Type B pancreatic cell (in vitro differentiated cells): ENCODE results near the gene SAXO1. TPM values are rescaled to one million over a fixed set of nuclear protein-coding genes. Genes with fewer than 3 reads are reported as not detected.
A peak's percentile ranks its signal among the peaks of the same experiment; 100 is the strongest.

Source experiments
- DNase-seq: peaks from one replicate; pipeline ENCODE4 v3.0.0; 2021; ENCODE audit warnings: mixed read lengths; ENCODE audit not compliant: unreplicated experiment; ENCODE audit errors: extremely low spot score
- H3K27ac Mint-ChIP-seq: 2 replicates; pipeline ENCODE4 v1.8.0; 2021; ENCODE audit warnings: mild to moderate bottlenecking, mixed read lengths
- H3K27me3 Mint-ChIP-seq: 2 replicates; pipeline ENCODE4 v1.8.0; 2021; ENCODE audit warnings: mixed read lengths
- H3K36me3 Mint-ChIP-seq: 2 replicates; pipeline ENCODE4 v1.8.0; 2021; ENCODE audit warnings: mixed read lengths
- H3K4me1 Mint-ChIP-seq: one replicate; pipeline ENCODE4 v1.8.0; 2021; ENCODE audit warnings: mixed read lengths; ENCODE audit not compliant: unreplicated experiment
- H3K4me3 Mint-ChIP-seq: 2 replicates; pipeline ENCODE4 v1.8.0; 2021; ENCODE audit warnings: mild to moderate bottlenecking, mixed read lengths
- H3K9me3 Mint-ChIP-seq: 2 replicates; pipeline ENCODE4 v1.8.0; 2021; ENCODE audit warnings: mixed read lengths
- total RNA-seq: library from RNA; stranded (reverse); gene quantifications from 2 replicates; pipeline ENCODE4 v1.2.1, GENCODE V29; 2021; ENCODE audit warnings: low replicate concordance
- TF ChIP-seq, protein P1 (sequence below): fragments of 200-600 bp; sonication (generic); conservative IDR thresholded peaks from 2 replicates; pipeline ENCODE4 v1.5.0; 2021; ENCODE audit warnings: antibody characterized with exemption, mild to moderate bottlenecking

Gene SAXO1
- total RNA-seq, 1 donor from 2014 or later: not detected

DNA sequence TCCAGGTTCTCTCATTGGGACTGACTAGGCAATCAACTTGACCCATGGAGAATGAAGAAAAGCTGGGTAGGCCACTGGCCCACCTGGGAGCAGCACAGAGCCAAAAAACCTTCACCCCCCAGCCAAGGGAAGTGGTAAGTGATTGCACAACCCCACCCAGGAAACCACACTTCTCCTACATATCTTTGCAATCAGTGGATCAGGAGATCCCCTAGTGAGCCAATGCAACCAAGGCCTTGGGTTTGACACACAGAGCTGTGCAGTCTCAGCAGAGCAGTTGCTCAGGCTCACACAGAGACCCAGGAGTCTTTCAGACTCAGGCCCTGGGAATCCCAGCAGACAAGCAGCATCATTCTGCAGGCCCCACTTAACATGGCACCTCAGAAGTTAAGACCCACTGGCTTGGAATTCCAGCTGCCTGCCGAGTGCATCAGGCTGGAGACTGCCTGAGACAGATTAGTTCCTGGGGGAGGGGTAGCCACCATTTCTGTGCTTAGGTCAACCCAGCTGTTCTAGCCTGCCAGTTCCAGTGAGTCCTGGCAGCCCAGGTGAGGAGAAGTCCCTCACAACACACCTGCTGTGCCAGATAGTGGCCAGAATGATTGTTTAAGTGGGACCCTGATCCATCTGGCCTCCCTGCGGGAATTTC lies 136.4 kb downstream of the SAXO1 start:
- Mint-ChIP-seq H3K36me3 (peaks cover 33% of the 10 kb centered on the region), H3K9me3 (peaks cover 33% of the 10 kb centered on the region), H3K27me3 (no peaks in the 10 kb centered on the region), H3K4me3 (no peak overlapping the region), H3K27ac (no peak overlapping the region), H3K4me1 (peaks cover 7% of the 10 kb centered on the region)
- TF ChIP-seq, protein P1, sequence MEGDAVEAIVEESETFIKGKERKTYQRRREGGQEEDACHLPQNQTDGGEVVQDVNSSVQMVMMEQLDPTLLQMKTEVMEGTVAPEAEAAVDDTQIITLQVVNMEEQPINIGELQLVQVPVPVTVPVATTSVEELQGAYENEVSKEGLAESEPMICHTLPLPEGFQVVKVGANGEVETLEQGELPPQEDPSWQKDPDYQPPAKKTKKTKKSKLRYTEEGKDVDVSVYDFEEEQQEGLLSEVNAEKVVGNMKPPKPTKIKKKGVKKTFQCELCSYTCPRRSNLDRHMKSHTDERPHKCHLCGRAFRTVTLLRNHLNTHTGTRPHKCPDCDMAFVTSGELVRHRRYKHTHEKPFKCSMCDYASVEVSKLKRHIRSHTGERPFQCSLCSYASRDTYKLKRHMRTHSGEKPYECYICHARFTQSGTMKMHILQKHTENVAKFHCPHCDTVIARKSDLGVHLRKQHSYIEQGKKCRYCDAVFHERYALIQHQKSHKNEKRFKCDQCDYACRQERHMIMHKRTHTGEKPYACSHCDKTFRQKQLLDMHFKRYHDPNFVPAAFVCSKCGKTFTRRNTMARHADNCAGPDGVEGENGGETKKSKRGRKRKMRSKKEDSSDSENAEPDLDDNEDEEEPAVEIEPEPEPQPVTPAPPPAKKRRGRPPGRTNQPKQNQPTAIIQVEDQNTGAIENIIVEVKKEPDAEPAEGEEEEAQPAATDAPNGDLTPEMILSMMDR: no peak
- no peak for DNase-seq

DNA sequence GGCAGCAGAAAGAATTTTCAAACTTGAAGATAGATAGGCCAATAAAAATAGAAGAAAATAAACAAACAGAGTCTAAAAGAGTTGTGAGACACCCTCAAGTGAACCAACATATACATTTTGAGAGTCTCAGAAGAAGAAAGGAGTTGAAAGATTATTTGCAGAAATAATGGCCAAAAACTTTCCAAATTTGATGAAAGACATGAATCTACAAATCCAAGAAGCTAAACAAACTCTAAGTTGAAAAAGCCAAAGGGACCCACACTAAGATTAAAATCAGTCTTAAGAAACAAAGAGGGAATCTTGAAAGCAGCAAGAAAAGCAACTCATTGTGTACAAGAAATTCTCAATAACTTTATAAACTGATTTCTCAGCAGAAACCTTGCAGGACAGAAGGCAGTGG lies 137.0 kb downstream of the SAXO1 start:
- H3K4me3 Mint-ChIP-seq: no peak overlapping the region
- H3K27me3 Mint-ChIP-seq: no peaks in the 10 kb centered on the region
- H3K27ac Mint-ChIP-seq: no peak overlapping the region
- peaks cover 34% of the 10 kb centered on the region for H3K36me3 Mint-ChIP-seq
- TF ChIP-seq, protein P1: no peak
- peaks cover 7% of the 10 kb centered on the region for H3K4me1 Mint-ChIP-seq
- no peak for DNase-seq
- H3K9me3 Mint-ChIP-seq: peaks cover 33% of the 10 kb centered on the region

DNA sequence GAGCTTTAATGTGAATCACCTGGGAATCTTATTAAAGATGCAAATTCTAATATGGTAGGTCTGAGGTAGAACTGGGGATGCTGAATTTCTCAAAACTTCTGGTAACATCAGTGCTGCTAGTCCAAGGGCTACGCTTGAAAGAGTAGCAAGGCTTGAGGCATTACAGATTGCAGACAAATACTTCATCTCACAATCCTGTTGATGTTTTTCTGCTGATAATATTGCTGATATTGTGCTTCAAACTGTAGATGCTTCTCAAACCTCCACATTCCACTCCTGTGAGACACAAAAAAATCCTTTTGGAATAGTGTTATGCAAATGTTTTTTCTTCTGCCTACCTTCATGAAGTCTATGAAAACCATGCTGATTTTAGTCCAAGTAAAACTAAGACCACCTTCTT lies 139.5 kb downstream of the SAXO1 start:
- H3K4me1 Mint-ChIP-seq: peaks cover 25% of the 10 kb centered on the region
- H3K9me3 Mint-ChIP-seq: peaks cover 27% of the 10 kb centered on the region
- no peaks in the 10 kb centered on the region for H3K27me3 Mint-ChIP-seq
- no peak for DNase-seq
- H3K36me3 Mint-ChIP-seq: peaks cover 37% of the 10 kb centered on the region
- H3K27ac Mint-ChIP-seq: no peak overlapping the region
- TF ChIP-seq, protein P1: no peak
- no peak overlapping the region for H3K4me3 Mint-ChIP-seq

DNA sequence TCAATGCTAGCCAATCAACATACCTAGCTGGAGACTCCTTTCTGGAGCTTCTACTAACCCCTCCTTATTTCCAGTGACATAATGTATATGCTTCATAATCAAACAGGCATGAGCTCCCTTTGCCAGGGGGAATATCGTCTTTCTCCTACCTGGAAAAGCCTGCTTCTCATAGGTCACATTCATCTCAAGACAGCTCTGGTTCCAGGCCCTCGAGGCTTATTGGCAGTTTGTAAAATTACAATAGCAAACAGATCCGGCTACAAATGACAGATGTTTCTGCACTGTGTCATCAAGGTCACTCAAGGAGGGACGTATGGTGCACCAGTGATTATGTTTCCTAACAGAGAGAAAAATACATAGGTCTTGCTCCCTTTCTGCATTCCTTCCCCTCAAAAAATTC lies 140.0 kb downstream of the SAXO1 start:
- peaks cover 23% of the 10 kb centered on the region for H3K9me3 Mint-ChIP-seq
- H3K27ac Mint-ChIP-seq: peak overlapping the region; percentile 62

DNA sequence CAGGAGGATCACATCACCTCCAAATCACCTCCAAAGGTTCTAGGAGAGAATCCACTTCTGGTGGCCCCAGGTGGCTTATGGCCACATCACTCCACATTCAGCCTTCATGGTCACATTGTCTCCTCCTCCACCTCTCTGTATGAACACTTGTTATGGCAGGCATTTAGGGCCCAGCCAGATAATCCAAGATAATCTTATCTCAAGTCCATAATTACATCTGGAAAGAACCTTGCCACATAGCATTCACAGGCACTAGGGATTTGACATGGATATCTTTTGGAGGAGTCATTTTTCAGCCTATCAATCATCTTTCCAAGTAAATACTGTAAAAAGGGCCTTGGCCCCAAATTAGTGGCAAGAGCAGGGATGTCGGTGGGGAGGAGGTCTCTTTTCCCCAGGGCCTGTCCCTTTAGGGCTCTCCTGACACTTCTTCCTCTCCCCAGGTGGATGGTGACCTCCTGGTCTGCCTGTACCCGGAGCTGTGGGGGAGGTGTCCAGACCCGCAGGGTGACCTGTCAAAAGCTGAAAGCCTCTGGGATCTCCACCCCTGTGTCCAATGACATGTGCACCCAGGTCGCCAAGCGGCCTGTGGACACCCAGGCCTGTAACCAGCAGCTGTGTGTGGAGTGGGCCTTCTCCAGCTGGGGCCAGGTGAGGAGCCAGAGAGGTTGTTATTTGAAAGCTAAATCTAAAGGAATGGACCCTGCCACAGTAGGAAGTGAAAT lies 140.9 kb downstream of the SAXO1 start:
- Mint-ChIP-seq H3K4me1 (peaks cover 25% of the 10 kb centered on the region), H3K4me3 (no peak overlapping the region), H3K27me3 (no peaks in the 10 kb centered on the region), H3K27ac (no peak overlapping the region), H3K36me3 (peaks cover 32% of the 10 kb centered on the region), H3K9me3 (peaks cover 22% of the 10 kb centered on the region)
- DNase-seq: no peak
- TF ChIP-seq, protein P1: no peak

More for the DNA sequence above, 140.0 kb downstream of the SAXO1 start:
- peaks cover 32% of the 10 kb centered on the region for H3K36me3 Mint-ChIP-seq
- TF ChIP-seq, protein P1: no peak
- H3K4me3 Mint-ChIP-seq: peak overlapping the region; percentile 60
- peaks cover 25% of the 10 kb centered on the region for H3K4me1 Mint-ChIP-seq
- H3K27me3 Mint-ChIP-seq: no peaks in the 10 kb centered on the region
- DNase-seq: no peak
